LNCAP (cell line): ENCODE data around the gene STK33.

Experiments used
- TF ChIP-seq, protein P1 (sequence below): fragments of 450-650 bp; IDR thresholded peaks from 2 replicates; pipeline ENCODE4 v1.5.1; 2017; ENCODE audit warnings: mild to moderate bottlenecking

STK33 gene

GRCh38 chr11:8356721-8357504 lies 237.1 kb downstream of the STK33 start:
- TF ChIP-seq, protein P1, sequence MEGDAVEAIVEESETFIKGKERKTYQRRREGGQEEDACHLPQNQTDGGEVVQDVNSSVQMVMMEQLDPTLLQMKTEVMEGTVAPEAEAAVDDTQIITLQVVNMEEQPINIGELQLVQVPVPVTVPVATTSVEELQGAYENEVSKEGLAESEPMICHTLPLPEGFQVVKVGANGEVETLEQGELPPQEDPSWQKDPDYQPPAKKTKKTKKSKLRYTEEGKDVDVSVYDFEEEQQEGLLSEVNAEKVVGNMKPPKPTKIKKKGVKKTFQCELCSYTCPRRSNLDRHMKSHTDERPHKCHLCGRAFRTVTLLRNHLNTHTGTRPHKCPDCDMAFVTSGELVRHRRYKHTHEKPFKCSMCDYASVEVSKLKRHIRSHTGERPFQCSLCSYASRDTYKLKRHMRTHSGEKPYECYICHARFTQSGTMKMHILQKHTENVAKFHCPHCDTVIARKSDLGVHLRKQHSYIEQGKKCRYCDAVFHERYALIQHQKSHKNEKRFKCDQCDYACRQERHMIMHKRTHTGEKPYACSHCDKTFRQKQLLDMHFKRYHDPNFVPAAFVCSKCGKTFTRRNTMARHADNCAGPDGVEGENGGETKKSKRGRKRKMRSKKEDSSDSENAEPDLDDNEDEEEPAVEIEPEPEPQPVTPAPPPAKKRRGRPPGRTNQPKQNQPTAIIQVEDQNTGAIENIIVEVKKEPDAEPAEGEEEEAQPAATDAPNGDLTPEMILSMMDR: no peak

DNA sequence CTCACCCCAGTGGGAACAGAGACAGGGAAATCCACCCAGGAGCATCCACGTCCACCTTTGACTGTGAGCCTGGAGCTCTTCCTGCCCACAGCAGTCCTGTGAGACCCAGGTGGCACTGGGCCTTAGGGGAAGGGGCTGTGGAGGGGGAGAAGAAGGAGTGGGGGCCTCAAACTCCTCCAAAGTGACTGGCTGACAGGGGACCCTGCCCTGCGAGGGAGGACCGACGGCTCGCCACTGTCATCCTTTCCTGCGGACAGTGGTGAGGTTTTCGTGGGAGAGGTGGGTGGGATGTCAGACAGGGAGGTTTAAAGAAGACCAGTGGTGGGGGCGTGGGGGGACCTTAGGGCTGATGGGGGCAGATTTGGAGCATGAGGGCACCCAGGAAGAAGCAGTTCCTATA lies 237.8 kb downstream of the STK33 start:
- TF ChIP-seq, protein P1: no peak

- TF ChIP-seq, protein P1: no peak
Observed at GRCh38 chr11:8355416-8355742, 238.6 kb downstream of the STK33 start.

GRCh38 chr11:8354622-8355415 lies 239.2 kb downstream of the STK33 start:
- TF ChIP-seq, protein P1: no peak

- TF ChIP-seq, protein P1: no peak
Observed at GRCh38 chr11:8352876-8353505, 241.0 kb downstream of the STK33 start.

- TF ChIP-seq, protein P1: no peak
Observed at GRCh38 chr11:8352103-8352875, 241.7 kb downstream of the STK33 start.

DNA sequence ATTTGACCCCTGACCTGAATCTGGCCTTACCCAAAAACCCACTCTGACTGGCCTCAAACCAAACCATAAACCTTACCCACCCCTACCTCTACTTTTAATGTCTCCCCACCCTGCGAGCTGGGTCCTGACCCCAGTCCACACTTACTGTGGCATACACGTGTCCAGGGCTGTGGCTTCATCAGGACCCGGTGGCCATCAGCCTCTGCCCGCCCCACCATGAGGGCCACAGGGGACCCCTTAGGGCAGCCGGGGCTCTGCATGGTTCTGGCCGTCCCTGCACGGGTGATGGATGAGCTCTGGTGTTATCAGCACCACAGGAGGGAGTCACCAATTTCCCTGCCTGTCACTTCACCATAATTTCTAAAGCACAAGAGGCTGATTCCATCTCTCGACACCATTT lies 242.8 kb downstream of the STK33 start:
- TF ChIP-seq, protein P1: no peak
